Pancreas (tissue), 10 donors: Measurements from ENCODE around the gene EMC8. TPM values are rescaled to one million over a fixed set of nuclear protein-coding genes. Genes with fewer than 3 reads are reported as not detected.
"Not testable (repeated sequence)": the region's sequence is repeated elsewhere in the genome, so short reads cannot be mapped to it uniquely, and the experiment has no call there.

Experiments used
- ATAC-seq, 4 donors: fragments of 200-7000 bp; cut with Tn5 transposase; one replicate each; pipeline versions ENCODE4 v1.8.0 to v1.9.1; 2020; ENCODE audit warnings: mild to moderate bottlenecking in 4 of 4, moderate library complexity in 4 of 4
- DNase-seq, 6 donors: peaks; one replicate each; pipeline ENCODE4 v3.0.0-alpha.2; 2020
- FAIRE-seq: peaks from 2 replicates; lab custom pipeline; 2012; peaks lifted over from hg19 to GRCh38; lab: Jason Lieb, UNC
- H3K27ac ChIP-seq, 4 donors: fragments of 200-600 bp; sonication (generic); 1 replicate in 3 of 4; 2 replicates in 1 of 4; pipeline versions ENCODE4 v1.5.0 to v1.8.0; 2020
- H3K27me3 ChIP-seq, 4 donors: fragments of 200-600 bp; one replicate each; pipeline ENCODE4 v1.8.0; 2021
- H3K36me3 ChIP-seq, 3 donors: fragments of 200-600 bp; sonication (generic) in 1 of 3; one replicate each; pipeline versions ENCODE4 v1.5.0 to v1.8.0; 2020 to 2021
- H3K4me1 ChIP-seq, 3 donors: fragments of 200-600 bp; one replicate each; pipeline ENCODE4 v1.8.0; 2021
- H3K4me3 ChIP-seq, 4 donors: fragments of 200-600 bp; sonication (generic) in 2 of 4; one replicate each; pipeline versions ENCODE4 v1.5.0 to v1.8.0; 2020 to 2021
- H3K9me3 ChIP-seq, 4 donors: fragments of 200-600 bp; one replicate each; pipeline ENCODE4 v1.8.0; 2021
- CTCF ChIP-seq, 4 donors: fragments of 200-600 bp; sonication (generic) in 3 of 4; IDR thresholded peaks; one replicate each; pipeline versions ENCODE4 v1.5.0 to v1.8.0; 2021; ENCODE audit warnings: antibody characterized with exemption in 4 of 4
- WGBS, 2 donors: extraction: QIAGEN DNeasy Blood & Tissue Kit; methylation state at CpG; one replicate each; pipeline ENCODE4 v1.1.7; 2013; 5-methylcytosine and 5-hydroxymethylcytosine counted together
- intact Hi-C, 3 donors: fragments of 100-400 bp; cut with DNase I; formaldehyde crosslinking; loops; one replicate each; pipeline versions ENCODE4 v1.11.1 to v1.14.2; 2022
- polyA plus RNA-seq, 2 donors: library from polyadenylated mRNA; stranded (reverse); fragments of 200-250 nt; gene quantifications; one replicate each; pipeline ENCODE4 v1.2.3, GENCODE V29; 2013
- total RNA-seq, 6 donors: library from RNA; stranded (reverse); fragmentation: NEBNext Ultra II Directional in 4 of 6; extraction: Animal tissue kit (Norgen Biotek cat#: 25700) in 4 of 6; gene quantifications; one replicate each; pipeline versions ENCODE4 v1.2.1 to v1.2.4, GENCODE V29; 2021 to 2023
- donor health status: healthy with polysubstance abuse.
- donor health status: DM: no; HTN: no; CAD: no; lungs with moderate emphysema.
- donor health status: DM: no; HTN: no; CAD: no.
- donor health status: control.
- donor health status: control.
- donor health status: Bipolar disorder and iron deficiency.
- donor health status: DM: yes; HTN: yes; CAD: no.
- donor health status: DM: no; HTN: no; CAD: no.
- donor health status: DM: no; HTN: no; CAD: no.
- donor health status: DM: yes; HTN: yes; CAD: no.

Gene EMC8
- total and polyA plus RNA-seq, 8 donors: 6.8 to 14.2 (median 9.8) TPM

GRCh38 chr16:85819245-85819644 lies 19.9 kb upstream of the EMC8 start:
- ATAC-seq: peak; percentile 35 to 81 (median 72)
- no peak overlapping the region for H3K4me3 ChIP-seq
- H3K4me1 ChIP-seq: no peaks in the 10 kb centered on the region
- FAIRE-seq: no peak
- WGBS, 2 donors: 3 to 5% methylated on average over 10 of the region's 10 CpGs
- peak in 5 of 6 donors; percentile 61 to 93 (median 76) for DNase-seq
- no peaks in the 10 kb centered on the region for H3K9me3 ChIP-seq
- TF ChIP-seq CTCF (IDR thresholded peaks at IDR 0.05): peak; percentile 44 to 59 (median 52)
- H3K27me3 ChIP-seq: peaks cover 0 to 4% (median 0%) of the 10 kb centered on the region in 4 donors
- intact Hi-C loops: no loop called here
- no peaks in the 10 kb centered on the region for H3K36me3 ChIP-seq
- H3K27ac ChIP-seq: no peak overlapping the region

- not testable (repeated sequence) for DNase-seq
Measured at GRCh38 chr16:85817195-85817594, 17.9 kb upstream of the EMC8 start.

GRCh38 chr16:85816159-85816558 lies 16.8 kb upstream of the EMC8 start:
- H3K4me3 ChIP-seq: no peak overlapping the region
- H3K27ac ChIP-seq: no peak overlapping the region
- intact Hi-C loops: no loop called here
- DNase-seq (no peak), ATAC-seq (no peak), FAIRE-seq (no peak)
- no peaks in the 10 kb centered on the region for H3K4me1 ChIP-seq
- TF ChIP-seq CTCF (IDR thresholded peaks at IDR 0.05): no peak
- 87 to 92% methylated on average over 14 of the region's 14 CpGs for WGBS, 2 donors
- H3K9me3 ChIP-seq: no peaks in the 10 kb centered on the region
- peaks cover 0 to 4% (median 0%) of the 10 kb centered on the region in 4 donors for H3K27me3 ChIP-seq
- H3K36me3 ChIP-seq: no peaks in the 10 kb centered on the region

More at GRCh38 chr16:85817195-85817594, 17.9 kb upstream of the EMC8 start:
- ATAC-seq, FAIRE-seq, H3K4me1 ChIP-seq, intact Hi-C loops, H3K36me3 ChIP-seq, H3K27me3 ChIP-seq, H3K9me3 ChIP-seq, H3K4me3 ChIP-seq, H3K27ac ChIP-seq: not testable (repeated sequence)
- 74 to 82% methylated on average over 6 of the region's 6 CpGs for WGBS, 2 donors

GRCh38 chr16:85812811-85813700 lies 13.7 kb upstream of the EMC8 start:
- Histone ChIP-seq H3K4me1 (no peaks in the 10 kb centered on the region), H3K27ac (no peak overlapping the region), H3K27me3 (no peaks in the 10 kb centered on the region), H3K9me3 (no peaks in the 10 kb centered on the region), H3K36me3 (no peaks in the 10 kb centered on the region), H3K4me3 (no peak overlapping the region)
- 85 to 90% methylated on average over 20 of the region's 20 CpGs for WGBS, 2 donors
- no peak for TF ChIP-seq CTCF (IDR thresholded peaks at IDR 0.05)
- no peak for FAIRE-seq
- intact Hi-C loops: no loop called here
- no peak for ATAC-seq
- no peak for DNase-seq

GRCh38 chr16:85812031-85812807 lies 12.9 kb upstream of the EMC8 start:
- no peaks in the 10 kb centered on the region for H3K27me3 ChIP-seq
- H3K4me3 ChIP-seq: no peak overlapping the region
- DNase-seq (no peak), FAIRE-seq (no peak), ATAC-seq (no peak)
- H3K36me3 ChIP-seq: no peaks in the 10 kb centered on the region
- no peak overlapping the region for H3K27ac ChIP-seq
- intact Hi-C loops: no loop called here
- no peaks in the 10 kb centered on the region for H3K9me3 ChIP-seq
- no peaks in the 10 kb centered on the region for H3K4me1 ChIP-seq
- 73 to 79% methylated on average over 37 of the region's 37 CpGs for WGBS, 2 donors
- no peak for TF ChIP-seq CTCF (IDR thresholded peaks at IDR 0.05)
